ENCODE data around the gene SGCD.
"Not testable (repeated sequence)": the region's sequence is repeated elsewhere in the genome, so short reads cannot be mapped to it uniquely, and the experiment has no call there.

SGCD gene

GRCh38 chr5:156654444-156654843, 327.5 kb downstream of the SGCD start:
- FAIRE-seq: no peak

GRCh38 chr5:156655732-156656131, 328.8 kb downstream of the SGCD start:
- no peak for FAIRE-seq

GRCh38 chr5:156664832-156665231, 337.9 kb downstream of the SGCD start:
- not testable (repeated sequence) for FAIRE-seq

GRCh38 chr5:156666686-156667085, 339.7 kb downstream of the SGCD start:
- FAIRE-seq: not testable (repeated sequence)

DNA sequence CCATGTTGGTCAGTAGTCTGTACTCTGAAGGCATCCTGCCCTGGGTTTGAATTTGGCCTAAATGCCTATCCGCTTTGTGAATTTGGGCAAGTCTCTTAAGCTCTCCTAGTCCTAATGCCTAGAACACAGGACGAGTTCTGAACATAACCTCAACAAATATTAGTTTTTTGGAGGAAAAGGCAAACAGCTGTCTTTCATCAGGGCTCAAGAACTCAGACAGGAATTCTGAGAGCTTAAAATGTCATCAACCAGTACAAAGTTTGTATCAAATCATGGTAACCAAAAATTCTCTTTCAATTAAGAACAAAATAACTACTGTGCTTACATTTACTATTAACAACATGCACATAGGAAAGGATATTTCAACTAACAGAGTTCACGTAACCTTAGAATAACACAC, 340.7 kb downstream of the SGCD start:
- FAIRE-seq: no peak

DNA sequence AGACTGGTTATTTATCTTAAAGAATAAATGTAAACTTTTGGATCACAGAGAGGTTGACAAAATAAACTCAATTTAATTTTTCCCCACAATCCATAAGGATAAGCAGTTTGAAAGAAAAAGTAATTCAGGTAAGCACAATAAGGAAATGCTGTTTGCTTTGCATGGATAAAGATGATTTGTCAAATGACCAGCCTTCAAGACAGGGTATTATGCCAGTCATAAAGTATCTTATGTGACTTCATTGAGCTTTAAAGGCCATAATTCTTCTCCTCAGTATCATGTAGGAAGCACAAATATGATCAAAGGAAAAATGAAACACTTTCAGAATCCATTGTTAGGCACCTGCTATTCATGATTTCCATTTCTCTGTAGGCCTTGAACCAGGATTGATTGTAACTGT, 342.5 kb downstream of the SGCD start:
- FAIRE-seq: no peak

DNA sequence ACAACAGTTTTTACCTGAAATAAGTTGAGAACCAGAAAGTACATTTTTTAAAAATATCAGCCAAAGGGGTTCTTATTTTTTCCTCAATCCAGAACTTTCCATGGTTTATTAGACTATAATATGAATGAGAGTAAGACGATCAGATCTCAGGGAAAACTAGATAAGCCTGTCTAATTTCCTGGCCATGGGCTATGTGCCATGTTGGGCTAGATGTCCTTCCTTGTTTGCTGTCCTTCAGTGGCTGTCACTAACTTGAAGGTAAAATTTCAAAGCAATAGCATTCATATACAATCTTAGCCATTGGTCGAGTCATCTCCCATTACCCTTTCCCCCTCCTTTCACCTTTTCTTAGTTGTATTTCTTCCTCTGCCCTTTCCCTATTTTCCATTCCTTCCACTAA, 343.7 kb downstream of the SGCD start:
- FAIRE-seq: no peak

GRCh38 chr5:156675395-156675794, 348.4 kb downstream of the SGCD start:
- no peak for FAIRE-seq

- no peak for FAIRE-seq
These were observed 351.0 kb downstream of the SGCD start for GRCh38 chr5:156677963-156678362.

DNA sequence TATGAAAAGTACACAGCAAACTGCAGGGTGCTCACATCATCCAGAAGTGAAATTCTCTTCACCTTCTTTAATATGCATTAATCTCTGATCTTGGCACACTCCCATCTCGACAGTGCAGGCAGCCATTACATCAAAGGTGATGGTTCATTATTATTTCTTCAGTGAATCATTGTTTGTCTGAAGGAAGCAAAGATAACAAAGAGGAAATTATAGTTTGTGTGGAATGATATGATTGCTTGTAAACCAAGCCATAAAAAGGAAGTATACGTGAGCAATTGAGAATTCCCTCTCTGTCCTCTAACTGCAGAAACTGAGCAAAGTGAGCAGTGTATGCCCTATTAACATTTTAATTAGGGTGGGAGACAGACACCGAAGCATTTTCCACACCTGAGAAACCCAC, 351.5 kb downstream of the SGCD start:
- no peak for FAIRE-seq

DNA sequence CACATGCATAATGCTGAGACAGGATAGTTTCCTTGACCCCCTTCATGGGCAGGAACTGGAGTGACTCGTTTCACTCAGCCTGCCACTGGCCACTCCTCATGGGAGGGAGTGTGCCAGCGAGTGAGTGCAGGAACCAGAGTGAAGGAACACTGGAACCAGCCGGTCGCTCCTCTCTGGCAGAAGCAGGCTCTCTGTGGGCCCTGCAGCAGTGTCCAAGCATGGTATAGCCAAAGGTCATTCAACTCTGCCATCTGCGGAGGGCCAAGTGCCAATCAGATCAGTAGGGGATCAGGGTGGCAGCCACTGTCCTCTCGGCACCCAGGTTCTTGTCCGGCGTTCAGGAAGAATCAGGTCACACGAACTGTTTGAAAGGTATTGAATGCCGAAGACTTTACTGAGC, 353.9 kb downstream of the SGCD start:
- no peak for FAIRE-seq

DNA sequence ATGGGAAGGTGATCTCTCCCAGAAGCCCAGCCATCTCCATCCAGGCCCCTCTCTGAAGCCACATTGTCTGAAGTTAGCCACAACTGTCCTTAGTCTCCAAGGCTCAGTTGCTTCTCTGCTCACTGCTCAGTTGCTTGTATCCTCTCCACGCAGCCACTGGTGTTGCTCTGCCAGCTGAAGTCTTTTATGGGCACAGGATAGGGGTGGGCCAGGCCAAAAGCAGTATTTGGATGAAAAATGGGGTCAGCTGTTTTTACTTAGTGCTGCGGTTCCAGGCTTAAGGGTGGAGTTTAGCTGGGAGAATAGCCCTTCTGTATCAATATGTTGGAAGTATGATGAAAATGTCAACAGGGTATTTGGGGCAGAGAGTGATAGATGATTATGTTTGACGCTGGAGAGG, 354.3 kb downstream of the SGCD start:
- no peak for FAIRE-seq

- no peak for FAIRE-seq
These were observed 356.0 kb downstream of the SGCD start for GRCh38 chr5:156682971-156683370.

GRCh38 chr5:156683509-156683908, 356.5 kb downstream of the SGCD start:
- no peak for FAIRE-seq

GRCh38 chr5:156684216-156684615, 357.3 kb downstream of the SGCD start:
- FAIRE-seq: no peak

- FAIRE-seq: no peak
These were observed 358.5 kb downstream of the SGCD start for GRCh38 chr5:156685481-156685880.

DNA sequence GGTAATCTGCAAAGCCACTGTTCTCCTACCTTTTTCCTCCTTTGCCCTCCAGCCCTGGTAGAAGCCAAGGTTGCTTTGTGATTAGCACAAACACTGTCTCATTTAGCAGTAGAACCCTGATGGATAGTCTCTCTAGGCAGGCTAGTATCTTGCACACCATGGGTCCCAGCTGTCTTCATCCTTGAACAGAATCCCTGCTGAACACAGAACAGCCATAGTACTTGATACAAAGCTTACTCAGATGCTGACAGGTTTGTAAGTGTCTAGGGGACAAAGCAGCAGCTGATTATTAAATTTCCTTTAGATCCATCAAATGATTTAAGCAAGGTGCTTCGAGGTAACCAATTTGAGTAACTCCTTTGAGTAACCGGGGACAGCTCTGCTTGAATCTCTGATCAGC, 359.4 kb downstream of the SGCD start:
- no peak for FAIRE-seq

DNA sequence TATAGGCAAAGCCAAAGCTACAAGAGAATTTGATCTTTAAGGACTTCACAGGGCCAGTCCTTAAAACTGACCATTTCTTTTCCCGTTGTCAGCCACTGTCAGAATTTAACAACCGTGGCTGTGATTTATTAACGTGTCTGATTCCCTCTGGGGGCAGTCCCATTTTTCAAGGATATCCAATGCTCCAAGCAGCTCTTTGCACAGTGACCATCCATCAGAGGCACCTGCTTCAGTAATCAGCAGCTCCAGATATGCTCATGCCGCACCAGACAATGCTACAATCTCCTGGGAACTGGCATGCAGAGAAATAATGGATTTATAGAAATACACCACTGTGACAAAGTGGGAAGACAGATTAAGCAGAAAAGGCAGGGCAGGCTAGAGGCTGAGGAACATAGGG, 359.8 kb downstream of the SGCD start:
- no peak for FAIRE-seq

DNA sequence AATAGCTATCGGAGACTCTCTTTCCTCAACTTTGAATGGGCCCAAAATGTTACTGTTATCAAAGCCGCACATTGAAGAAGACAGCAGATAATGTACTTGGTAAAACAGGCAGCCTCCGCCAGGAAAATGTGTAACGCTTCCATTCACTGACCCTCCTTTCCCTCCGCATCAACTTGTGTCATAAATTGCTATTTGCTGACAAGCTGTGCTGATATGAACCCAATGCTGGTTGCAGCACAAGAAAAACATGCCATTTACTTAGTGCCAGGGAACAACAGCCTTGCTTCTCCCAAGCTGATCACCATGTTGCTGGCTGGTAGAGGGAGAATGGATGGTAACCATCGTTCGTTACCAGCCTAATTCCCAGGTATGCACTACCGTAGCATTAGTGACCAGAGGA, 360.6 kb downstream of the SGCD start:
- no peak for FAIRE-seq

GRCh38 chr5:156691572-156691971, 364.6 kb downstream of the SGCD start:
- FAIRE-seq: no peak

GRCh38 chr5:156693113-156693512, 366.1 kb downstream of the SGCD start:
- no peak for FAIRE-seq

GRCh38 chr5:156694598-156694997, 367.6 kb downstream of the SGCD start:
- FAIRE-seq: no peak

- no peak for FAIRE-seq
These were observed 368.8 kb downstream of the SGCD start for GRCh38 chr5:156695774-156696173.

GRCh38 chr5:156698323-156698722, 371.4 kb downstream of the SGCD start:
- FAIRE-seq: no peak

DNA sequence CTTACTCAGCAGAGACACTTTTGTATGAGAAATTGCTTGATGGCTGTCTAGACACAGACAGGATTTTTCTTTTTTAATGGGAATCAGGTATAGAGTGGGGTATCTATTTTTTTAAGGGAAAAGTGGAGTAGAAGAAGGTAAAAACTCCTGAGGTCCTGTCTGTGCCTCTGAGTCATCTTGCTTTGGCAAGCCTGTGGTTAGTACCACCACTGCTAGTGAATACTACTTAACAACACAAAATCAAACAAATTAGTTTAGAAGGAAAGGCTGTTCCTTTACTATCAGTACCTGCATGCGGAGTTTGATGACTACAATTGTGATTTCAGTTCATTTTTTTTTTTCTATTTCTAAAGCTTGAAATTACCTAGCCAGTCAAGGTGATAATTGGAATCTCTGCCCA, 372.2 kb downstream of the SGCD start:
- no peak for FAIRE-seq

GRCh38 chr5:156704139-156704538, 377.2 kb downstream of the SGCD start:
- no peak for FAIRE-seq
